GM12872 (cell line): ENCODE data around the gene SLC25A12.

ENCODE experiments used
- TF ChIP-seq, protein P1 (sequence below): IDR thresholded peaks from 3 replicates; pipeline ENCODE4 v1.5.1; 2011; ENCODE audit warnings: low read depth, mild to moderate bottlenecking, low read length, moderate library complexity; ENCODE audit not compliant: insufficient read depth

Gene SLC25A12

DNA sequence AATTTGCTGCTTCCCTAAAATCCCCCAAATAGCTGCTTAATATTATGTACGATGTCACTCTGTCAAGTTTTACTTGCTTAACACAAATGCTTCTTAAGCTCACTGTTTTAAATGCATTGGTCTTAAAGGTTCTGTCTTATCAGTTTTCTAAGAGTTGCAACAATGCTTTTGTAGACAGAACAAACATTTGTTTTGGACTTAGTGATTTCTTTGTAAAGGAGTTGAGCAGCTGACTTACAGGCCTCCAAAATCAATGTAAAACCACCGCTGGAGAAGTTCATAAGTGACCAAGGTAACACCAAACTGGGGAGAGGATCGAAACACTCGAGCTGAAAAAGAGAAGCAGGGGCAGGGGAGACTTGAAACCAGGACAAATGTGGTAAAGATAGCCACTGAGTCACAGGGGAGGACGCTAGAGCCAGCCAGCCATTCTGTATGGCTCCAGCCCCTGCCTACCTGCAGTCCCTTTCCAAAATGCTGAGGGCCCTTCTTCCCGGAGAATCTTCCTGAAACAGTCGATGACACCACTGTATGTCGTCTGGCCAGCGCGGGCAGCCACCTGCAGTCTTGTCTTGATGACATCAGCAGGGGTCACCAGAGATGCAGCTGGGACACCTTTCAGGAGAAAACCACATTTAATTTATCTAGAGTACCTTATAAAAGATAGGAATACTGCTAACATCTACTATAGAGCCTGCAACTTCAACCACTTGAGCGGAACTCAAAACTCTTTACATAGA, 106.5 kb downstream of the SLC25A12 start:
- TF ChIP-seq, protein P1, sequence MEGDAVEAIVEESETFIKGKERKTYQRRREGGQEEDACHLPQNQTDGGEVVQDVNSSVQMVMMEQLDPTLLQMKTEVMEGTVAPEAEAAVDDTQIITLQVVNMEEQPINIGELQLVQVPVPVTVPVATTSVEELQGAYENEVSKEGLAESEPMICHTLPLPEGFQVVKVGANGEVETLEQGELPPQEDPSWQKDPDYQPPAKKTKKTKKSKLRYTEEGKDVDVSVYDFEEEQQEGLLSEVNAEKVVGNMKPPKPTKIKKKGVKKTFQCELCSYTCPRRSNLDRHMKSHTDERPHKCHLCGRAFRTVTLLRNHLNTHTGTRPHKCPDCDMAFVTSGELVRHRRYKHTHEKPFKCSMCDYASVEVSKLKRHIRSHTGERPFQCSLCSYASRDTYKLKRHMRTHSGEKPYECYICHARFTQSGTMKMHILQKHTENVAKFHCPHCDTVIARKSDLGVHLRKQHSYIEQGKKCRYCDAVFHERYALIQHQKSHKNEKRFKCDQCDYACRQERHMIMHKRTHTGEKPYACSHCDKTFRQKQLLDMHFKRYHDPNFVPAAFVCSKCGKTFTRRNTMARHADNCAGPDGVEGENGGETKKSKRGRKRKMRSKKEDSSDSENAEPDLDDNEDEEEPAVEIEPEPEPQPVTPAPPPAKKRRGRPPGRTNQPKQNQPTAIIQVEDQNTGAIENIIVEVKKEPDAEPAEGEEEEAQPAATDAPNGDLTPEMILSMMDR = no peak

DNA sequence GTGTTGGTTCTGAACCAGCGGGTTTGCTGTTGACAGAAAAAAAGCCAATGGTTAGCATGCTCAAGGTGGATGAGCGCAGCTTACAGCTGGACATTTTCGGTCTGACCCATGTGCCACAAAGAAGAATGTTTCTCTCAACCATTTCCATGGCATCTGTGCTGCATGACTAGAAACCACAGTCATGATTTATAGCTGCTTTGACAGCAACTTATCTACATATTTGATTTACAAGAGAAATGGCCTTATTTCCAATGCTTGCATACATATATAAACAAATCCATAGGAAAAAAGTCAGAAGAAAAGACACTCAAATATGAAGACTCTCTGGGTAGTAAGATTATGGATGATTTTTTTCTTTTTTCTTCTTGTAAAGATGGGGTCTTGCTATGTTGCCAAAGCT, 108.6 kb downstream of the SLC25A12 start:
- TF ChIP-seq, protein P1 = no peak

DNA sequence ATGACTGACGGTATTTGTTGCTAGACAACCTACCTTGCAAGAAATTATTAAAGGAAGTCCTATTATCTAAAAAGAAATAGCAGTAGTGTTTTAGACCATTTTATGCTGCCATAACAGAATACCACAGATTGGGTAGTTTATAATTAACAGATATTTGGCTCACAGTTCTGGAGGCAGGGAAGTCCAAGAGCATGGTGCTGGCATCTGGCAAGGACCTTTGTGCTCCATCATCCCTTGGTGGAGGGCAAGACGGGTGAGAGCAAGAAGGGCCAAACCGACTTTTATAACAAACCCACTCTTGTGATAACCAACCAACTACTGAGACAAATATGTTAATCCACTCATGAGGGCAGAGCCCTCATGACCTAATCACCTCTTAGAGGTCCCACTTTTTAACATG, 115.5 kb downstream of the SLC25A12 start:
- TF ChIP-seq, protein P1 = no peak

DNA sequence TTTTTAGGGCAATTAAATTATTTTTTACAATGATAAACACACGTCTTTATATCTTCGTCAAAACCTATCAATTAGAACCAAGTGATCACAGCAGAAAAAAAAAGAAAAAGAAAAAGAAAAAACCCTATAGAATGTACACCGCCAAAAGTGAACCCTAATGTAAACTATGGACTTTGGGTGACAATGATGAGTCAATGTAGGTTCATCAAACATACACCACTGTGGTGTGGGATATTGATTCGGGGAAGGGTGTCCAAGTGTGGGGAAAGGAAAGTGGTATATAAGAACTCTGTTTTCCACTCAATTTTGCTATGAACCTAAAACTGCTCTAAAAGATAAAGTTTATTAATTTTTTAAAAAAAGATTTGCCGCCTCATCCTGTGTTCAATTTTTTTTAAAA, 121.7 kb downstream of the SLC25A12 start:
- TF ChIP-seq, protein P1 = no peak

- TF ChIP-seq, protein P1 = no peak
Observed at GRCh38 chr2:171771463-171771862, 122.6 kb downstream of the SLC25A12 start.

DNA sequence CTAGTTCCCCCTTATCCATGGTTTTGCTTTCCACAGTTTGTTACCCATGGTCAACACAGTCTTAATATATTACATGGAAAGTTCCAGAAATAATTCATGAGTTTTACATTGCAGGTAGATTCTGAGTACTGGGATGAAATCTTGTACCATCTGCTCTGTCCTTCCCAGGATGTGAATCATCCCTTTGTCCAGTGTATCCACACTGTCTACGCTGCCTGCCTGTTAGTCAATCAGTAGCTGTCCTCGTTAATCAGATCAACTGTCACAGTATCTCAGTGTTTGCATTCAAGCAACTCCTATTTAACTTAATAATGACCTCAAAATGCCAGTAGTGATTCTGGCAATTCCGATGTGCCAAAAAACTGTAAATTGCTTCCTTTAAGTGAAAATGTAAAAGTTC, 130.4 kb downstream of the SLC25A12 start:
- TF ChIP-seq, protein P1 = no peak

- TF ChIP-seq, protein P1 = no peak
Observed at GRCh38 chr2:171762879-171763573, 131.0 kb downstream of the SLC25A12 start.
